B cell (primary cell): Measurements from ENCODE around the gene PCBP1. TPM values are rescaled to one million over a fixed set of nuclear protein-coding genes. Genes with fewer than 3 reads are reported as not detected.

Source experiments
- ATAC-seq: fragments of 200-7000 bp; cut with Tn5 transposase; one replicate; pipeline ENCODE4 v1.10.0; 2021; ENCODE audit warnings: low read depth, mild to moderate bottlenecking, moderate number of reproducible peaks, moderate library complexity
- CTCF ChIA-PET: fragments of 350-600 bp; sonication (Branson Sonifier 250); formaldehyde crosslinking; loops from one replicate; lab custom pipeline; 2021; ENCODE audit warnings: antibody characterized with exemption, inconsistent platforms; lab: Charles Lee
- POLR2A ChIA-PET: fragments of 350-600 bp; sonication (Branson Sonifier 250); formaldehyde crosslinking; loops from one replicate; lab custom pipeline; 2021; ENCODE audit warnings: antibody characterized with exemption; lab: Charles Lee
- DNase-seq: peaks from one replicate; pipeline ENCODE4 v3.0.0; 2013
- H2AFZ ChIP-seq: 2 replicates; pipeline ENCODE4 v1.6.1; 2012; ENCODE audit warnings: mild to moderate bottlenecking, low read depth, low read length; ENCODE audit not compliant: insufficient read depth, poor library complexity, severe bottlenecking
- H3K27ac ChIP-seq, 2 donors: 1 replicate in 1 of 2; 2 replicates in 1 of 2; pipeline ENCODE4 v1.5.1; 2012 to 2013; ENCODE audit warnings: low read length in 2 of 2, mild to moderate bottlenecking in 2 of 2, moderate library complexity in 1 of 2
- H3K27me3 ChIP-seq, 4 experiments: fragments of 200-600 bp in 1 of 4; sonication (generic) in 1 of 4; replicated peaks in 1 of 4; 1 replicate in 2 of 4; 2 replicates in 2 of 4; pipeline versions ENCODE4 v1.6.1 to v1.7.0; 2013 to 2016; ENCODE audit warnings: low read length in 3 of 4, mild to moderate bottlenecking in 2 of 4, mixed read lengths in 1 of 4, moderate library complexity in 1 of 4; ENCODE audit not compliant: insufficient read depth in 4 of 4, control insufficient read depth in 3 of 4; ENCODE audit errors: control extremely low read depth in 1 of 4
- H3K36me3 ChIP-seq, 2 experiments: replicated peaks in 1 of 2; 1 replicate in 1 of 2; 2 replicates in 1 of 2; pipeline versions ENCODE4 v1.6.1 to v1.7.1; 2013; ENCODE audit warnings: low read length in 1 of 2; ENCODE audit not compliant: insufficient read depth in 2 of 2, control insufficient read depth in 1 of 2; ENCODE audit errors: control extremely low read depth in 1 of 2, extremely low read depth in 1 of 2
- H3K4me1 ChIP-seq, 2 donors: fragments of 200-600 bp in 1 of 2; sonication (generic) in 1 of 2; 1 replicate in 1 of 2; 2 replicates in 1 of 2; pipeline versions ENCODE4 v1.5.1 to v1.6.1; 2013 to 2017; ENCODE audit warnings: low read length in 2 of 2; ENCODE audit not compliant: control insufficient read depth in 2 of 2, insufficient read depth in 2 of 2
- H3K4me2 ChIP-seq: replicated peaks from 2 replicates; pipeline ENCODE3; 2012; ENCODE audit warnings: mild to moderate bottlenecking, low read depth, low read length; ENCODE audit not compliant: poor library complexity, severe bottlenecking
- H3K4me3 ChIP-seq, 5 experiments: fragments of 200-600 bp in 1 of 5; sonication (generic) in 1 of 5; 1 replicate in 3 of 5; 2 replicates in 2 of 5; pipeline versions ENCODE4 v1.5.1 to v1.7.0; 2011 to 2016; ENCODE audit warnings: low read length in 4 of 5, mild to moderate bottlenecking in 4 of 5, low read depth in 2 of 5, control low read depth in 1 of 5, moderate library complexity in 1 of 5; ENCODE audit not compliant: insufficient read depth in 1 of 5; ENCODE audit errors: control extremely low read depth in 1 of 5, extremely low read depth in 1 of 5
- H3K79me2 ChIP-seq: fragments of 200-600 bp; sonication (generic); one replicate; pipeline ENCODE4 v1.6.0; 2016; ENCODE audit warnings: low read length; ENCODE audit not compliant: control insufficient read depth, insufficient read depth
- H3K9ac ChIP-seq: fragments of 200-600 bp; sonication (generic); 2 replicates; pipeline ENCODE4 v1.6.1; 2017; ENCODE audit warnings: mild to moderate bottlenecking, low read length, moderate library complexity
- H3K9me3 ChIP-seq, 3 donors: one replicate each; pipeline versions ENCODE4 v1.6.1 to v1.7.1; 2013; ENCODE audit warnings: low read length in 2 of 3; ENCODE audit not compliant: control insufficient read depth in 2 of 3, insufficient read depth in 1 of 3; ENCODE audit errors: control extremely low read depth in 1 of 3
- H4K20me1 ChIP-seq: 2 replicates; pipeline ENCODE4 v1.6.0; 2012; ENCODE audit warnings: mild to moderate bottlenecking, low read length; ENCODE audit not compliant: insufficient read depth, control insufficient read depth, poor library complexity, severe bottlenecking
- H3K27ac Mint-ChIP-seq: one replicate; pipeline ENCODE4 v1.8.0; 2021; ENCODE audit warnings: mixed read lengths
- H3K27me3 Mint-ChIP-seq: one replicate; pipeline ENCODE4 v1.8.0; 2021; ENCODE audit warnings: mixed read lengths
- H3K4me1 Mint-ChIP-seq: one replicate; pipeline ENCODE4 v1.8.0; 2021; ENCODE audit warnings: mixed read lengths
- H3K4me3 Mint-ChIP-seq: one replicate; pipeline ENCODE4 v1.8.0; 2021; ENCODE audit warnings: mixed read lengths
- H3K9me3 Mint-ChIP-seq: one replicate; pipeline ENCODE4 v1.8.0; 2022; ENCODE audit warnings: mixed read lengths; ENCODE audit not compliant: insufficient read depth
- EZH2 ChIP-seq: IDR thresholded peaks from 2 replicates; pipeline ENCODE4 v1.6.1; 2012; ENCODE audit warnings: borderline replicate concordance, low read depth, mild to moderate bottlenecking, moderate library complexity, low read length; ENCODE audit not compliant: insufficient read depth, poor library complexity, severe bottlenecking
- WGBS: methylation state at CpG from one replicate; pipeline ENCODE4 v1.1.5; 2013; ENCODE audit warnings: missing lambda C conversion rate; ENCODE audit not compliant: insufficient coverage; 5-methylcytosine and 5-hydroxymethylcytosine counted together
- intact Hi-C: fragments of 100-400 bp; cut with micrococcal nuclease; formaldehyde crosslinking; loops from one replicate; pipeline ENCODE4 v1.10.0; 2022
- polyA plus RNA-seq: library from polyadenylated mRNA; depleted of rRNA; stranded (reverse); fragments of >200 nt; gene quantifications from 2 replicates; pipeline ENCODE4 v1.2.3, GENCODE V29; 2012
- total RNA-seq, 2 donors: library from RNA; stranded (reverse); fragments of 120-200 nt in 1 of 2; gene quantifications; 1 replicate in 1 of 2; 2 replicates in 1 of 2; pipeline versions ENCODE4 v1.2.3 to v1.2.4, GENCODE V29; 2013 to 2022
- TF ChIP-seq, protein P1 (sequence below): fragments of 200-600 bp; IDR thresholded peaks from one replicate; pipeline ENCODE4 v1.8.0; 2022; ENCODE audit warnings: antibody characterized with exemption, mild to moderate bottlenecking

PCBP1 gene
- total and polyA plus RNA-seq, 2 donors (not counting 1 experiment from before 2014, with no cell fraction given), result 172 to 327 TPM

DNA sequence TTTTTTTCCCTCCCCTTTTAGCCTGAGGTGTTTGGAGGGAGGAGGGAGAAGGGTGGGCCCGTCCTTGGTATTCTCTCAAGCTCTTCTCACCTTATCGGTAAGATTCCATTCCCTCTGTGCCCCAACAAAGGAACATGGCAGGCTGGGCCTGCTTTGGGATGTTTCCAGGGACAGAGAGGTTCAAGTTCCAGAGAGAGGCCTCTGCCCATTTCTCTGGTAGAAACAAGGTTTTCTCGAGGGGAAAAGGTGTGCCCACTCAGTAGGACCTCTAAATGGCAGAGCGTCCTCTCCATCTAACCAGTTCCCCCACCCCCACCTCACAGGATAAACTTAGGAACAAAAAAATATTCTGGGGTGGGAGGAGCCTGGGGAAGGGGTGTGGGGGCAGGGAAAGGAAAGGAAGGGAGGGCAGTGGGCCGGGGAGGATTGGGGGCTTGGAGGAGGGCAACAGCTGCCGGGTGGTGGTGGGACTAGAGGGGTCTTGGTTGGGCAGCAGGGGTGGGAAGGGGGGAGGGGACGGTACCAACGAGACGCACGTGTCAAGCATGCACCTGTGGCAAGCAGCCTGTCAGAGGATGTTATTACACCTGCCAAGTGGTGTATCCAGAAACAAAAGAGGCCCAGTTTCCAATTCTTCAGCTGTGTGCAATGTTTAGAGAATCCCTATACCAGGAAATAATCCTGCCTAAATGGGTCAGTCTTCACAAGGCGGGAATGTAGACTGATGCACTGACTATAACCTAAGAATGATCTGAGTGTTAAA is 2.1 kb downstream of the PCBP1 start:
- CTCF ChIA-PET, result interaction anchor here (1.0 to 12.7 kb wide), 7 partner anchors 15 to 175 kb away, joined by 4 to 98 read pairs (median 10); no protein-coding TSS in a partner anchor
- H3K27ac Mint-ChIP-seq, result peak overlapping the region; percentile 73

More for the DNA sequence above, 2.1 kb downstream of the PCBP1 start:
- peak overlapping the region; percentile 62 to 100 for H3K27ac ChIP-seq
- peaks cover 0 to 24% of the 10 kb centered on the region in 2 experiments for H3K36me3 ChIP-seq
- peaks cover 12% of the 10 kb centered on the region for H4K20me1 ChIP-seq
- intact Hi-C loops, result no loop called here
- no peak for TF ChIP-seq EZH2
- TF ChIP-seq, protein P1, sequence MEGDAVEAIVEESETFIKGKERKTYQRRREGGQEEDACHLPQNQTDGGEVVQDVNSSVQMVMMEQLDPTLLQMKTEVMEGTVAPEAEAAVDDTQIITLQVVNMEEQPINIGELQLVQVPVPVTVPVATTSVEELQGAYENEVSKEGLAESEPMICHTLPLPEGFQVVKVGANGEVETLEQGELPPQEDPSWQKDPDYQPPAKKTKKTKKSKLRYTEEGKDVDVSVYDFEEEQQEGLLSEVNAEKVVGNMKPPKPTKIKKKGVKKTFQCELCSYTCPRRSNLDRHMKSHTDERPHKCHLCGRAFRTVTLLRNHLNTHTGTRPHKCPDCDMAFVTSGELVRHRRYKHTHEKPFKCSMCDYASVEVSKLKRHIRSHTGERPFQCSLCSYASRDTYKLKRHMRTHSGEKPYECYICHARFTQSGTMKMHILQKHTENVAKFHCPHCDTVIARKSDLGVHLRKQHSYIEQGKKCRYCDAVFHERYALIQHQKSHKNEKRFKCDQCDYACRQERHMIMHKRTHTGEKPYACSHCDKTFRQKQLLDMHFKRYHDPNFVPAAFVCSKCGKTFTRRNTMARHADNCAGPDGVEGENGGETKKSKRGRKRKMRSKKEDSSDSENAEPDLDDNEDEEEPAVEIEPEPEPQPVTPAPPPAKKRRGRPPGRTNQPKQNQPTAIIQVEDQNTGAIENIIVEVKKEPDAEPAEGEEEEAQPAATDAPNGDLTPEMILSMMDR, result no peak
- H3K4me1 ChIP-seq, result peaks cover 59 to 75% of the 10 kb centered on the region in 2 donors
- no peaks in the 10 kb centered on the region for H3K9me3 ChIP-seq
- DNase-seq (no peak), ATAC-seq (no peak)
- no peaks in the 10 kb centered on the region for H3K27me3 ChIP-seq
- WGBS, result 3% methylated on average over 6 of the region's 11 CpGs
- no peaks in the 10 kb centered on the region for H3K27me3 Mint-ChIP-seq
- peaks cover 67% of the 10 kb centered on the region for H3K79me2 ChIP-seq
- H3K9ac ChIP-seq, result peak overlapping the region; percentile 100
- H3K4me3 ChIP-seq, result peak overlapping the region; percentile 66 to 99 (median 97)
- peak overlapping the region; percentile 94 for H3K4me3 Mint-ChIP-seq
- H2AFZ ChIP-seq, result no peak overlapping the region
- peak overlapping the region; percentile 94 for H3K4me2 ChIP-seq
- peaks cover 71% of the 10 kb centered on the region for H3K4me1 Mint-ChIP-seq
- no peaks in the 10 kb centered on the region for H3K9me3 Mint-ChIP-seq
- POLR2A ChIA-PET, result interaction anchor here (0.6 to 8.3 kb wide), 10 partner anchors 8 to 175 kb away, joined by 4 to 170 read pairs (median 49); partner anchors contain the start of genes C2orf42 and MXD1
